Stimulated activated CD4-positive, alpha-beta T cell treated with anti-CD3 and anti-CD28 coated beads, Interleukin-4, amount 100 ng/mL, for 1 hour (primary cell): ENCODE measurements around the gene HILPDA.
"Not testable (repeated sequence)": the region's sequence is repeated elsewhere in the genome, so short reads cannot be mapped to it uniquely, and the experiment has no call there.

Source experiments
- DNase-seq: peaks from one replicate; pipeline ENCODE4 v3.0.0-alpha.2; 2020

Gene HILPDA

DNA sequence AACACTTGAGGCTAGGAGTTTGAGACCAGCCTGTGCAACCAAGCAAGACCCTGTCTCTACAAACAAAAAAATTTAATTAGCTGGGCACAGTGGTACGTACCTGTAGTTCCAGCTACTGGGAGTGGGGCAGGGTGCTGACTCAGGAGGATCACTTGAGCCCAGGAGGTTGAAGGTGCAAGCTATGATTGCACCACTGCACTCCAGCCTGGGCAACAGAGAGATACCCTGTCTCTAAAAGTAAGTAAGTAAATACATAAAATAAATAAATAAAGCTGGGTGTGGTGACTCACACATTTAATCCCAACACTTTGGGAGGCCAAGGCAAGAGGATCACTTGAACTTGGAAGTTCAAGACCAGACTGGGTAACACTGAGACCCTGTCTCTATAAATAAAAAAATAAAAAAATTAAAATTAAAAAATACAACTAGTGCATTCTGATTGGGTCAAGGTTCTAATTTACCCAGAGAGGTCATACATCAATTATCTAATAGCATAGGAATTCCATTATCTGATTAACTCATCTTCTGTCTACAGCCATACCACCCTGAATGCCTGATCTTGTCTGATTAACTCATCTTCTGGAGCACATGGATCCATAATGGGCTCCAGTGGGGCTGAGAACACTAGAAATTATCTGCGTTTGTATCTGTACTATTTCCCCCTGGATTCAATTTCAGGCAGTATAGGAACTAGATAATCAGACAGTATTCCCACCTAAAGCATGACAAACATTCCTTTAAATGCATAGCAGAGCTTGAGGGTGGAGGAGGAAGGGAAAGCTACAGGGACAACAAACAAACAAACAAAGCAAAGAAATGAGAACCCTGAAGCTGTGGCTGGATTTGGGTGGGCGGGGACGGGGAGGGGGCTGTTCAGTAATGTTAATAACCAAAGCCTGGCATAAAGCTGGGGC, 21.0 kb upstream of the HILPDA start:
- no peak for DNase-seq

DNA sequence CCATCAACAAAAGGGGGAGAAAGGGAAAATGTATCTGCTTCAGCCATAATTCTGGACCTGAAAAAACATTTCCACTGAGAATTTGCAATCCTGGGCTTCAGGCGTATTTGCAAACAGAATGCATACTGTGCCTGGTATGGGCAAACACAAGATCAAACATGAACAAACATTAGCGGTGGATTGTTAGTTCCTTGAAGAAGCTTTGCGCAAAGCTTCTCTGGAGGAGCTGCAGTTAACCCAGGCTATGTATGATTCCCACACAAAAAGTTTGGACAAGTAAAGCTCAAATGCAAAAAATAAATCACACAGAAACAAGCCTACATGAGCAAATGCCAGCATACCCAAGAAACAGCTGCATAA, 20.4 kb upstream of the HILPDA start:
- no peak for DNase-seq

DNA sequence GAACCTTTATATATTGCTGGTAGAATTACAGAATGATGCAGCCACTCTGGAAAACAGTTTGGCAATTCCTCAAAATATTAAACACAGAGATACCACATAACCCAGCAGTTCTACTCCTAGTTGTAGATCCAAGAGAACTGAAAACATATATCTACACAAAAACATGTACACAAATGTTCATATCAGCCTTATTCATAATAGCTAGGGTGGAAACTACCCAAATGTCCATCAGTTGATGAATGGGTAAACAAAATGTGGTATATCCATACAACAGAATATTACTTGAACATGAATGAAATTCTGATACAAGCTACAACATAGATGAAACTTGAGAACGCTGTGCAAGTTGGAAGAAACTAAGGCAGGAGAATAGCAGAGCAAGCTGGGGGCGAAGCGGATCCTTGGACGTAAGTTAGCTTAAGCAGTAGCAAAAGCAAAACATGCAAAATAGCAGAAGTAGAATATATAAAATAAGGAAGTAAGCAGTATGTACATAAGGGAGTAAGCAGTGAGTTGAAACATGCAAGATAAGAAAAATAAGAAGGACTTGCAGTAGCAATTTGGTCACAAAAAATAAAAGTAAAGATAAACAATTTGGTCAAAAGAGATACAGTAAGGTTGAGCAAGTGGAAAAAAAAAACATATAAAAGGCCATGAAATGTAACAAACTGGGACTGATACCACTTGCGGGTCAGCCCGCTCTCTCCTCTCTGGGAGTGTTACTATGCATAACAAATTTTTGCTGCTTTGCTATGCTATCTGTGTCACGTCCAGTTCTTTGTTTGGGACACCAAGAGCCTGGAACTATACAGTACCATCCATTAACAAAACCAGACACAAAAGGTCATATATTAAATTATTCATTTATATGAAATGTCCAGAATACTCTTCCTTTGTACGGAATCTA, 18.0 kb upstream of the HILPDA start:
- DNase-seq = no peak

DNA sequence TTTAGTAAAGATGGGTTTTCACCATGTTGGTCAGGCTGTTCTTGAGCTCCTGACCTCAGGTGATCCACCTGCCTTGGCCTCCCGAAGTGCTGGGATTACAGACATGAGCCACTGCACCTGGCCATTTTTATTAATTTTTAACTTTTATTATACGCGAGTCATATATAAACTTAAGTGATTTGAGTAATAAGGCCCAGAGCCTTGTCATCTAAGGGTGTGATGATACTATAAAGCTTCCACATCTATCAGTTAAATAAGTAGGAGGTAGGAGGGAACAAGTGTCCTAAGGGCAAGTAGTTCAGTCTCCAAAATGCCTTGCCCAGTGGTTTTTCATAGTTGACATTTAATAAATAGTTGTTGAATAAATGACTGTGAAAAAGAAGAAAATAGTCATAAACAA, 13.3 kb upstream of the HILPDA start:
- DNase-seq = no peak

DNA sequence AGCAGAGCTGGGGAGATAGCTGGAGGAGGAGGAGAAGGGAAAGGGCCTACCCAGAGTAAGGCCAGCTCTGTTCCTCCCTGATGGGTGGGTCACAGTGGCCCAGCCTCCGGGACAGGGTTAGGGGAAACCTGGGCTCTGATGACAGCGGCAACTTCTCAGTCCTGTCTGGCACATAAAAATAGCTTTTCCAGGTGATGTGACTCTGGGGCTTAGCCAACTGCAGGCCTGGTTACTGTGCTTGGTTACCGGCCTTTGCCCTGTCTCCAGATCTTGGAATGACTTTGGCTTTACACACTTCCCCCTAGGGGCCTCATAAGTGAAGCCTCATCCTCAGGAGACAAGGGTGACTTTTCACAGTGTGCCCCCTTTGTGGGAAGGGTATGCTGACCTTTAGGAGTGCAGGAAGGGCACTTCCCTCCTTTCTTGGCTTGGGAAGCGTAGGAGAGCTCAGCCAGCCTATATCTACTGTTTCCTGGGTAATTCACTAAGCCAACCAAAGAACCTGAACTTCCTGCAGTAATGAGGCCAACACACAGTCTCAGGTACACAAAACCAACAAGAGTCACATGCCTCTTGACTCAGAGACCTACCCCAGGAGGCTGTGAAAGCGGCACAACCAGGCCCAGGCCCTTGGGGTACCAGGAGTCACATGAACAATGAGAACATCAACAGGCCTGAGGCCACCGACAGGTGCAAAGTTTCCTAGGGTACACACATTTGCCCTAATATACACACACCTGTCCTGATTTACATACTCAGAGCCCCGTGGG, 11.7 kb upstream of the HILPDA start:
- DNase-seq = no peak

DNA sequence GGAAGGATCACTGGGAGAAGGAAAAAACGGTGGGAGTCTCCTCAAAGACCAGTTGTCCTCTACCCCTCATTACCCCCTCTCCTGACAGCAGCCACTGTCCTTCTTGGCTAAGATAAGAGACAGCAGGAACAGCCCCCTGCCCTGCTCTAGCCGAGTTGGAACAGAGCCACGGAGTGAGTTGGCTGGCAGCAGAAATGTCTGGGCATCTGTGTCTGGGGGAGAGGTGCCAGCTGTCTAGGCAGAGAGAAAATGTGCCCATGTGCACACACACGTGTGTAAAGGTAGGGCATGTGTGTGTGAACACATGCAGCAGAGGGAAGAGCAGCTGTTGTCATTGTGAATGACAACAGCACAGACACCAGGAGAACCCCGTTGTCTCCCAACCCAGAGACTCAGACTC, 9.4 kb upstream of the HILPDA start:
- no peak for DNase-seq

DNA sequence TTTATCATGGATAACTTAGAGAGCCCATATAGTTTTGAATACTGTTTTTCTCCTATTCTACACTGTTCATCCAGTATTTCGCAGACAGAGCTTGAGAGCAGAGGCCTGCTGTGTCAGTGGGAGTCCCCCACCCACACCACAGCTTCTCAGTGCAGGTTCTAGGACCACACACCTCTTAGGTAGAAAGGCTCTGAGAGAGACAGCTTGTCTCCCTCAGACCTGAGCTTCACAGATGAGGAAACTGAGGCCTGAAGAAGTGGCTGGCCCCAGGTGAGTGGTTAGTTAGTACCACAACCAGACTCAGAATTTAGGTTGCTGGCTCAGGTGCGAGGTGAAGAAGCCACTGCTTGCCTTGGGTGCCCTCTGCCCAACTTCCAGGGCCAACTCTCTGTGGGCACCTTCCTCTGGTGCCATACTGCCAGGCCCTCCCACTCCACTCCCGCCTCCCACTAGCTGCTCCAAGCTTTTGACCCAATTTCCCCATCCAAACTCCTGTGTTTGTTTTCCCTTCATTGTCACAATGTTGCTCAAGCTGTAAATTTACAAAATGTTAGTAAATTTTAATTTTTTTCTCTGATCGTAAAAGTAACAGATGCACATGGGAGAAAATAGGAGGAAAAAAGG, 7.6 kb upstream of the HILPDA start:
- DNase-seq = peak; percentile 25

DNA sequence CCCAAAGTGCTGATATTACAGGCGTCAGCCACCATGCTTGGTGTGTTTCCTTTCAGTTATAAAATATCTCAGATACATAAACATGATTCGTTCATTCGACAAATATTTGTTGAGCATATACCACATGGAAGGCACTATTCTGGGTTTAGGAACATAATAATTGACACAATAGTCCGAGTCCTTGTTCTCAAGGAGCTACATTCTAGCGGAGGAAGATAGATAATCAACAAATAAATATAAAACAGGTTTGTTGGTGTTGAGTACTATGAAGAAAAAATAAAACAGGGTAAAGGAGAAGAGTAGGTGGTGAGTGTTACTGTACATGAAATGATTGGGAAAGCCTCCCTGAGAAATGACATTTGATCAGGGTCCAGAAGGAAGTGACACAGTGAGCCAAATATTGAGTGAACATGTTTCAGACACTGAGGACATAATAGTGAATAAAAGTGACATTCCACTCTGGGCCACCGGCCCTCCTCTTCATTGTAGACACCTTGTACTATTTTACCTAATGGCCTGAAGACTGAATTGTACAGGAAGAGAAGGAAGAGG, 6.9 kb upstream of the HILPDA start:
- no peak for DNase-seq

DNA sequence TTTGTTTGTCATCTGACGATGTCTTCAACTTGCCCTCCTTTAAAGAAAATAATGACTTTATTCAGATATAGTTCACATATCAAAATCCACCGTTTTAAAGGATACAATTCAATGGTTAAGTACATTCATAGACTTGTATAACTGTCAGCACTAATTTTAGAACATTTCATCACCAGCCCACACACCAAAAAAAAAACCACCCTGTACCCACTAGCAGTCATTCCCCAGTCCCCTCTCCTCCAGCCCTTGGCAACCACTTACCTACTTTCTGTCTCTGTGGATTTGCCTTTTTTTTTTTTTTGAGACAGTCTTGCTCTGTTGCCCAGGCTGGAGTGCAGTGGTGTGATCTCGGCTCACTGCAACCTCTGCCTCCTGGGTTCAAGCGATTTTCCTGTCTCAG, 5.3 kb upstream of the HILPDA start:
- DNase-seq = no peak

DNA sequence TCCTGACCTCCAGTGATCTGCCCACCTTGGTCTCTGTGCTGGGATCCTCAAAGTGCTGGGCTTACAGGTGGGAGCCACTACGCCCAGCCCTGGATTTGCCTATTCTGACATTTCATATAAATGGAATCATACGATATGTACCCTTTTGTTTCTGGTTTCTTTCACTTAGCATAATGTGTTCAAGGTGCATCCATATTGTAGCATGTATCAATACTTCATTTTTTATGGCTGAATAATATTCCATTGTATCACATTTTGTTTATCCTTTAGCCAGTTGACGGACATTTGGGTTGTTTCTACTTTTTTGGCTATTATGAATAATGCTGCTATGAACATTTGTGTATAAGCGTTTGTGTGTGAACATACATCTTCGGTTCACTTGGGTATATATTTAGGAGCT, 4.8 kb upstream of the HILPDA start:
- DNase-seq = no peak

DNA sequence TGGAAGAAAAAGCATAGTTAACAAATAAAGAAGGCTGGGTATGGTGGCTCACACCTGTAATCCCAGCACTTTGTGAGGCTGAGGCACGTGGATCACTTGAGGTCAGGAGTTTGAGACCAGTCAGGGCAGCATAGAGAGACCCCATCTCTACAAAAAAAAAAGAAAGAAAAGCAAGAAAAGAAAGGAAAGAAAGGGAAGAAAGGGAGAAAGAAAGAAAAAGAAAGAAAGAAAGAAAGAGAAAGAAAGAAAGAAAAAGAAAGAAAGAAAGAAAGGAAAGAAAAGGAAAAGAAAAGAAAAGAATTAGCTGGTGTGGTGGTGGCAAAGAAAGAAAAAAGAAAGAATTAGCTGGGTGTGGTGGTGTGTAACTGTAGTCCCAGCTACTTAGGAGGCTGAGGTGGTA, 3.1 kb upstream of the HILPDA start:
- DNase-seq = no peak

DNA sequence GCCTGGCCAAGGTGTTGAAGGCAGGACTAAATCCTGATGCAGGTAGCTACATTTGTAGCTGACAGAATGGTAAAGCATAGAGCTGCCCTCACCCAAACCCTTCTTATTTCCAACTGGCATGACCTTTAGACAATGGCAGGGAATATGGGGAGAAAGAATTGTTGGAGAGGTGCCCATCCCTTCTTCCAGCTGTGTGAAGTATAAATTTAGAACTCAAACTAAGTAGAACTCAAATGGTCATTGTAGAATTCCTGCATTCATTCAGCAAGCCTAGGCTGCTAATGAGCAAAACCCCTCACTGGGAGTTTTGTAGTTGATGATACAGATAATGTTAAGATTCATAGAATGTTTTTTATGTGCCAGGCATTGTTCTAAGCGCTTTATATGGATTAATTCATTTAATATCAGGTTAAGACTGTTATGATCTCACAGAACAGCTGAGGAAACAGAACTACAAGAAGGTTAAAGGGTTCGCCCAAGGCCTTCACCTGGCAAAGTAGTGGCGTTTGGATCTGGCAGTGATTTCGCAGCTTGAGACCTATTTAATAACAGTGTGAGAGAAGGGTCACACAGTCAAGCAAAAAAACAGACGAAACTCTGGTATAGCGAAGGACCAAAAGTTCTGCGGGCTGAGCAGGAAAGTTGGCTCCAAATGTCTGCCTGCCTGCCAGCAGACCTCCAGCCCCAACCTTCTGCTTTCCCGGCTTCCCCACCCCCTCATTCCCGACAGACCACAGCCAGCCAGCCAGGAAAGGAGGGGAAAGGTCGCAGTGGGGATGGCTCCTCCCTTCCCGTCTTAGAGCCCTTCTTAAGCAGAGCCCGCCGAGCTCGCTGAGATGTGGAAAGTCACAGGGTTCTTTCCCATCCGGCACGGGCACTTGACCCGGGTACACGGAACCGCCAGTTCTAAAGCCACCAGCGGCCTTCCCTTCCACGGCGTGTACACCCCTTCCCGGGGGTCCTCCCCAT, 1.6 kb upstream of the HILPDA start:
- DNase-seq = no peak

DNA sequence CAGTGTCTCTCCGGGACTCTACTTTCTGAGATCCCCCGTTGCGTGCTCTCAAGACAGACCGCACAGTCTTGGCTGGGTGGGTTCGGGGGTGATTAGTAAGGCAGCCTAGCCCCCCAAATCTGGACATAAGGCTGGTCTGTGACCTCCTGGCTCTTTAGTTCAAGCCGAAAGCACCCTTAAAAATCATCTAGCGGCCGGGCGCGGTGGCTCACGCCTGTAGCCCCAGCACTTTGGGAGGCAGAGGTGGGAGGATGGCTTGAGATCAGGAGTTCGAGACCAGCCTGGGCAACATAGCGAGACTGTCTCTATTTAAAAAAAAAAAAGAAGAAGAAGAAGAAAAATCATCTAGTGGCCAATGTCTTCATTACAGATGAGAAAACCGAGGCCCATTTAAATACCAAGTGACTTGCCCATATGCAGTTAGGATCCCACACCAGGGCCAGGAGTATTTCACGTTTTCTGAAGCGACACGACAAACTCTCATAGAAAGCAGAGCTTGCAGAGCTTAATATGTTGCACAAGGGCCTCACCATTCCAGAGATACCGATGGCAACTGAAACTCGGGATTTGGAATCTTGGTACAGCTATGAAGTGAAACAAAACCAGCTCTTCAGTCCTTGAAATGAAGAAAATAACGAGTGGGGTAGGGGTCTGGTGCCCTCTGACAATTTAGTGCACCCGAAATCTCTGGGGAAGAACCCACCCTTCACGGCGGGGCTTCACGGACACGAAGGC, 703 bp upstream of the HILPDA start:
- no peak for DNase-seq

DNA sequence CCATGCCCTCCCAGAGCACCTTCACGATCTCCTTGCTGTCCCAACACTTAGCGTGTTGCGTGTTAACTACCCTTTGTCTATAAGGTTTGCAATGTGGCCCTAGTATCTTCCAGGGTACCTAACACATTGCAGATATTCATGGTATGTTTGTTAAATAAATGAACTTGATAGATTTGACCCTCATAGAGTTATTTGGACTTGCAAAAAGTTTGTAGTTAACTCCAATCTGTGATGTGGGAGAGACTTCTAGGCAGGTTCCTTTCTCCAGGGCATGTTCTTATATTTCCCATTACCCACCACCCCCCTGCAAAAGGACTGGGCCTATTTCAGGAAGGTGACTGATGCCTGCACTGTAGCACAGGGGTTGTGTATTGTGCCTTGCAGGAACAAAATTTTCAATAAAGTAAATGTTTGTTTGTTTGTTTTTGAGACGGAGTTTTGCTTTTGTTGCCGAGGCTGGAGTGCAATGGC, 612 bp downstream of the HILPDA start:
- no peak for DNase-seq

DNA sequence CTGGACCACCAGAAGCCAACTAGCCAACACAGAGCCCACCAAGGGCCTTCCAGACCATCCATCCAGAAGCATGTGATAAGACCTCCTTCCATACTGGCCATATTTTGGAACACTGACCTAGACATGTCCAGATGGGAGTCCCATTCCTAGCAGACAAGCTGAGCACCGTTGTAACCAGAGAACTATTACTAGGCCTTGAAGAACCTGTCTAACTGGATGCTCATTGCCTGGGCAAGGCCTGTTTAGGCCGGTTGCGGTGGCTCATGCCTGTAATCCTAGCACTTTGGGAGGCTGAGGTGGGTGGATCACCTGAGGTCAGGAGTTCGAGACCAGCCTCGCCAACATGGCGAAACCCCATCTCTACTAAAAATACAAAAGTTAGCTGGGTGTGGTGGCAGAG, 1.7 kb downstream of the HILPDA start:
- DNase-seq = not testable (repeated sequence)

DNA sequence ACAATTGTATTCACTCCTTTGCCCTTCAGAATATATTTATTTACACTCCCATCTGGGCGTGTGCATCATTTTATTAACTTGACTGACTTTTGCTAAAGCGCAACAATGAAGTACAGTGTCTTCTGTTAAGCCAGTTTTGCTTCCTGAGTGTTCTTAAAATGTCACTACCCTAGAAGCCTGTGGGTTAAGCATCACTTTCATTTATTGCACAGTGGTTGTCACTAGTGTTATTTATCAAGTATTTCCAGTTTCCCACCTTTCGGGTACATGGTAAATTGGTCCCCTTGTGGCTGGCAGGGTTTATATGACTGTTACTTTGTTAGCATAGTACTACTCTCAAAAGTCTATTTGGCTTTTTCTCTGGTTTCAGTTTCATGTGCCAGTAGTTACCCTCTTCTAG, 3.3 kb downstream of the HILPDA start:
- no peak for DNase-seq

DNA sequence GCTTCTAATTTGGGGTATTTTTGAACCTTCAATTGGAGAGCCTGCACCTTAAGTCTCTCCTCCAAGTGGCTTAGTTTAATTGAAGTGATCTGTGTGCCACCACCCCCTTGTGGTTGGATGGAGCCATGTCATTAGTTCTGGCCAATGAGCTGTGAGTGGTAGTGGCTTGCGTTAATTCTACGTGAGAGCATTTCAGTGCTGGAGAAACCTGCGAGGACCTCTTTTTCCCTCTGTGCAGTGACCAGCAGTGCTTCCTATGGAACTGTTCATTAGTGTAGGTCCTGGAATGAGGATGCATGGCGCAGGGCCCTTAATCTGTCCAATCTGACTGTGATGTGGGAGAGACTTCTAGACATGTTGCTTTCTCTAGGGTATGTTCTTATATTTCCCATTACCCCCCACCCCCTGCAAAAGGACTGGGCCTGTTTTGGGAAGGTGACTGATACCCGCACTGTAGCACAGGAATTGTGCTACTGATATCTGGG, 3.8 kb downstream of the HILPDA start:
- DNase-seq = peak; percentile 53

DNA sequence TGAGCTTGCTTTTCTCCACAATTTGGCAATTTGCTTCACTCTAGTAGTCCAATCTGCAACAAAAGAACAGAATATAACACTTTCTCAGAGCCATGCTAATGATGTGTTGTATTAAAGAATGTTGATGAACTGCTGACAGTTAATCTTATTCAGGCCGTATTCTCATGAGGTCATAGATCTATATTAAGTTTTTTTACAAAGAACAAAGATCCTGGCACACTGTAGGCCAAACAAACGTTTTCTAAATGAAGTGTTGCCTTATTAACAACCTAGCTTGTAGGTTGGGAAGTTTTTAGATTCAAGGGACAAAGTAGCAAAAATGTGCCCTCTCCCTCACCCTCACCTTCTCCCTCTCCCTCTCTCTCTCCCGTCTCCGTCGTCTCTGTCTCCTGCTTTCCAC, 6.8 kb downstream of the HILPDA start:
- DNase-seq = no peak

DNA sequence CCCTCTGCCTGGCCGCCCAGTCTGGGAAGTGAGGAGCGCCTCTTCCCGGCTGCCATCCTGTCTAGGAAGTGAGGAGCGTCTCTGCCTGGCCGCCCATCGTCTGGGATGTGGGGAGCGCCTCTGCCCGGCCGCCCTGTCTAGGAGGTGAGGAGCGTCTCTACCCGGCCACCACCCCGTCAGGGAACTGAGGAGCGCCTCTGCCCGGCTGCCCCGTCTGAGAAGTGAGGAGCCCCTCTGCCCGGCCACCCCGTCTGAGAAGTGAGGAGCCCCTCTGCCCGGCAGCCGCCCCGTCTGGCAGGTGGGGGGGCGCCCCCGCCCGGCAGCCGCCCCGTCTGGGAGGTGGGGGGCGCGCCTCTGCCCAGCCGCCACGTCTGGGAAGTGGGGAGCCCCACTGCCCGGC, 7.7 kb downstream of the HILPDA start:
- not testable (repeated sequence) for DNase-seq

DNA sequence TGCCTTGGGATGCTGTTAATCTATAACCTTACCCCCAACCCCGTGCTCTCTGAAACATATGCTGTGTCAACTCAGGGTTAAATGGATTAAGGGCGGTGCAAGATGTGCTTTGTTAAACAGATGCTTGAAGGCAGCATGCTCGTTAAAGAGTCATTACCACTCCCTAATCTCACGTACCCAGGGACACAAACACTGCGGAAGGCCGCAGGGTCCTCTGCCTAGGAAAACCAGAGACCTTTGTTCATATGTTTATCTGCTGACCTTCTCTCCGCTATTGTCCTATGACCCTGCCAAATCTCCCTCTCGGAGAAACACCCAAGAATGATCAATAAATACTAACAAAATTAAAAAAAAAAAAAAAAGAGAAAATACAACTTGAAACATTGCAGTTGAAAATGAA, 8.3 kb downstream of the HILPDA start:
- DNase-seq = not testable (repeated sequence)
